OCI-LY3 (cell line): ENCODE results near the gene ACOT11.

Experiments
- H2AFZ ChIP-seq: fragments of 200-600, 300-600 bp; shearing (Covaris generic); 2 replicates; pipeline ENCODE4 v1.6.0; 2014; ENCODE audit warnings: antibody characterized with exemption, low read depth, low read length
- H3K27ac ChIP-seq: fragments of 200-600, 300-600 bp; sonication (generic); 2 replicates; pipeline ENCODE4 v1.5.1; 2014; ENCODE audit warnings: mild to moderate bottlenecking, low read length, moderate library complexity, mixed read lengths
- H3K27me3 ChIP-seq: fragments of 200-600, 300-600 bp; sonication (generic); 2 replicates; pipeline ENCODE4 v1.6.1; 2014; ENCODE audit warnings: low read depth, low read length, mixed read lengths
- H3K36me3 ChIP-seq: fragments of 200-600, 300-600 bp; sonication (generic); replicated peaks from 2 replicates; pipeline ENCODE3; 2014; ENCODE audit warnings: low read depth, low read length, mixed read lengths
- H3K4me1 ChIP-seq: fragments of 300-600, 200-600 bp; sonication (generic); 2 replicates; pipeline ENCODE4 v1.6.1; 2014; ENCODE audit warnings: low read length, mixed read lengths
- H3K4me2 ChIP-seq: fragments of 200-600, 300-600 bp; sonication (generic); 2 replicates; pipeline ENCODE4 v1.6.1; 2014; ENCODE audit warnings: low read length, mixed read lengths
- H3K4me3 ChIP-seq: fragments of 300-600, 200-600 bp; sonication (generic); 2 replicates; pipeline ENCODE4 v1.5.1; 2014; ENCODE audit warnings: antibody characterized with exemption, mild to moderate bottlenecking, low read length, moderate library complexity
- H3K79me2 ChIP-seq: fragments of 300-600, 200-600 bp; shearing (Covaris generic); 2 replicates; pipeline ENCODE4 v1.6.1; 2014; ENCODE audit warnings: mild to moderate bottlenecking, low read length, mixed read lengths
- H3K9ac ChIP-seq: fragments of 300-600, 200-600 bp; shearing (Covaris generic); 2 replicates; pipeline ENCODE4 v1.6.0; 2014; ENCODE audit warnings: mild to moderate bottlenecking, low read length, moderate library complexity
- H3K9me3 ChIP-seq: fragments of 200-600, 300-600 bp; shearing (Covaris generic); 2 replicates; pipeline ENCODE4 v1.6.1; 2014; ENCODE audit warnings: low read length, mixed read lengths; ENCODE audit not compliant: insufficient read depth
- H4K20me1 ChIP-seq: fragments of 200-600, 300-600 bp; sonication (generic); 2 replicates; pipeline ENCODE4 v1.6.1; 2016; ENCODE audit warnings: low read length, mixed read lengths; ENCODE audit not compliant: insufficient read depth
- CTCF ChIP-seq: fragments of 200-600, 300-600 bp; sonication (generic); IDR thresholded peaks from 2 replicates; pipeline ENCODE4 v1.5.1; 2014; ENCODE audit warnings: antibody characterized with exemption, low read length, low read depth
- EZH2phosphoT487 ChIP-seq: fragments of 200-600 bp; shearing (Covaris generic); IDR thresholded peaks from 2 replicates; pipeline ENCODE4 v1.6.1; 2018; ENCODE audit warnings: antibody characterized with exemption, mixed run types, low read depth

ACOT11 gene

GRCh38 chr1:54609301-54609921, 61.4 kb downstream of the ACOT11 start:
- Histone ChIP-seq H3K9ac (no peak overlapping the region), H4K20me1 (no peaks in the 10 kb centered on the region), H3K4me1 (no peaks in the 10 kb centered on the region), H3K4me2 (no peak overlapping the region), H3K27me3 (no peaks in the 10 kb centered on the region), H3K9me3 (no peaks in the 10 kb centered on the region), H2AFZ (no peak overlapping the region), H3K27ac (no peak overlapping the region), H3K79me2 (no peaks in the 10 kb centered on the region), H3K36me3 (no peaks in the 10 kb centered on the region), H3K4me3 (no peak overlapping the region)
- TF ChIP-seq CTCF (no peak), EZH2phosphoT487 (no peak)

- Histone ChIP-seq H2AFZ (no peak overlapping the region), H3K9me3 (no peaks in the 10 kb centered on the region), H3K4me1 (no peaks in the 10 kb centered on the region), H3K27ac (no peak overlapping the region), H3K79me2 (no peaks in the 10 kb centered on the region), H4K20me1 (no peaks in the 10 kb centered on the region), H3K4me3 (no peak overlapping the region), H3K27me3 (no peaks in the 10 kb centered on the region), H3K9ac (no peak overlapping the region), H3K4me2 (no peak overlapping the region), H3K36me3 (no peaks in the 10 kb centered on the region)
- TF ChIP-seq EZH2phosphoT487 (no peak), CTCF (no peak)
These were observed 62.0 kb downstream of the ACOT11 start for GRCh38 chr1:54610048-54610447.

- Histone ChIP-seq H3K79me2 (no peaks in the 10 kb centered on the region), H3K4me2 (no peak overlapping the region), H3K4me1 (no peaks in the 10 kb centered on the region), H4K20me1 (no peaks in the 10 kb centered on the region), H3K27ac (no peak overlapping the region), H2AFZ (no peak overlapping the region), H3K9me3 (no peaks in the 10 kb centered on the region), H3K27me3 (no peaks in the 10 kb centered on the region), H3K4me3 (no peak overlapping the region), H3K36me3 (no peaks in the 10 kb centered on the region), H3K9ac (no peak overlapping the region)
- TF ChIP-seq CTCF (no peak), EZH2phosphoT487 (no peak)
These were observed 62.9 kb downstream of the ACOT11 start for GRCh38 chr1:54610601-54611580.

GRCh38 chr1:54611621-54612020, 63.6 kb downstream of the ACOT11 start:
- H2AFZ ChIP-seq: no peak overlapping the region
- no peak overlapping the region for H3K9ac ChIP-seq
- no peaks in the 10 kb centered on the region for H3K9me3 ChIP-seq
- no peaks in the 10 kb centered on the region for H3K4me1 ChIP-seq
- no peaks in the 10 kb centered on the region for H3K36me3 ChIP-seq
- H3K27me3 ChIP-seq: no peaks in the 10 kb centered on the region
- H4K20me1 ChIP-seq: no peaks in the 10 kb centered on the region
- TF ChIP-seq CTCF (no peak), EZH2phosphoT487 (no peak)
- H3K27ac ChIP-seq: no peak overlapping the region
- H3K4me3 ChIP-seq: no peak overlapping the region
- no peak overlapping the region for H3K4me2 ChIP-seq
- no peaks in the 10 kb centered on the region for H3K79me2 ChIP-seq
